Chondrocyte (in vitro differentiated cells): ENCODE measurements around the gene ARHGAP42. TPM values are rescaled to one million over a fixed set of nuclear protein-coding genes. Genes with fewer than 3 reads are reported as not detected.

ENCODE experiments used
- DNase-seq: peaks from one replicate; pipeline ENCODE4 v3.0.0; 2021; ENCODE audit warnings: mixed read lengths, low spot score
- H3K27ac Mint-ChIP-seq: one replicate; pipeline ENCODE4 v1.8.0; 2021; ENCODE audit warnings: mild to moderate bottlenecking, moderate library complexity, mixed read lengths; ENCODE audit not compliant: unreplicated experiment
- H3K27me3 Mint-ChIP-seq: 2 replicates; pipeline ENCODE4 v1.8.0; 2021; ENCODE audit warnings: low read depth, mixed read lengths
- H3K36me3 Mint-ChIP-seq: 2 replicates; pipeline ENCODE4 v1.8.0; 2021; ENCODE audit warnings: low read depth, mixed read lengths
- H3K4me1 Mint-ChIP-seq: 2 replicates; pipeline ENCODE4 v1.8.0; 2021; ENCODE audit warnings: low read depth, mild to moderate bottlenecking, mixed read lengths
- H3K4me3 Mint-ChIP-seq: one replicate; pipeline ENCODE4 v1.8.0; 2021; ENCODE audit warnings: mild to moderate bottlenecking, moderate library complexity, mixed read lengths; ENCODE audit not compliant: unreplicated experiment
- H3K9me3 Mint-ChIP-seq: 2 replicates; pipeline ENCODE4 v1.8.0; 2021; ENCODE audit warnings: low read depth, mixed read lengths
- CTCF ChIP-seq: fragments of 200-600 bp; sonication (generic); IDR thresholded peaks from 2 replicates; pipeline ENCODE4 v1.5.0; 2021; ENCODE audit warnings: antibody characterized with exemption, mild to moderate bottlenecking, moderate library complexity
- total RNA-seq: library from RNA; stranded (reverse); gene quantifications from 3 replicates; pipeline ENCODE4 v1.2.1, GENCODE V29; 2021

Gene ARHGAP42
- total RNA-seq, 1 donor from 2014 or later = 16.1 TPM

- H3K9me3 Mint-ChIP-seq = no peaks in the 10 kb centered on the region
- no peak for TF ChIP-seq CTCF
- H3K27ac Mint-ChIP-seq = no peak overlapping the region
- H3K4me1 Mint-ChIP-seq = peaks cover 25% of the 10 kb centered on the region
- H3K4me3 Mint-ChIP-seq = no peak overlapping the region
- DNase-seq = no peak
- no peaks in the 10 kb centered on the region for H3K27me3 Mint-ChIP-seq
- H3K36me3 Mint-ChIP-seq = no peaks in the 10 kb centered on the region
Observed at GRCh38 chr11:100860318-100861155, 173.4 kb downstream of the ARHGAP42 start.

GRCh38 chr11:100861212-100861611 lies 174.1 kb downstream of the ARHGAP42 start:
- Mint-ChIP-seq H3K4me1 (peaks cover 28% of the 10 kb centered on the region), H3K9me3 (no peaks in the 10 kb centered on the region), H3K27ac (no peak overlapping the region), H3K27me3 (no peaks in the 10 kb centered on the region), H3K4me3 (no peak overlapping the region), H3K36me3 (no peaks in the 10 kb centered on the region)
- no peak for TF ChIP-seq CTCF
- no peak for DNase-seq

GRCh38 chr11:100863080-100863581 lies 176.0 kb downstream of the ARHGAP42 start:
- H3K36me3 Mint-ChIP-seq = no peaks in the 10 kb centered on the region
- DNase-seq = no peak
- TF ChIP-seq CTCF = no peak
- H3K9me3 Mint-ChIP-seq = no peaks in the 10 kb centered on the region
- no peak overlapping the region for H3K4me3 Mint-ChIP-seq
- H3K4me1 Mint-ChIP-seq = peaks cover 21% of the 10 kb centered on the region
- H3K27ac Mint-ChIP-seq = peak overlapping the region; percentile 49
- H3K27me3 Mint-ChIP-seq = no peaks in the 10 kb centered on the region

GRCh38 chr11:100865443-100866065 lies 178.5 kb downstream of the ARHGAP42 start:
- Mint-ChIP-seq H3K4me1 (peaks cover 16% of the 10 kb centered on the region), H3K4me3 (no peak overlapping the region), H3K9me3 (no peaks in the 10 kb centered on the region), H3K36me3 (no peaks in the 10 kb centered on the region), H3K27ac (no peak overlapping the region), H3K27me3 (no peaks in the 10 kb centered on the region)
- TF ChIP-seq CTCF = no peak
- no peak for DNase-seq

GRCh38 chr11:100866453-100866852 lies 179.4 kb downstream of the ARHGAP42 start:
- Mint-ChIP-seq H3K9me3 (no peaks in the 10 kb centered on the region), H3K4me1 (peaks cover 16% of the 10 kb centered on the region), H3K27ac (no peak overlapping the region), H3K36me3 (no peaks in the 10 kb centered on the region), H3K4me3 (no peak overlapping the region), H3K27me3 (no peaks in the 10 kb centered on the region)
- TF ChIP-seq CTCF = no peak
- DNase-seq = no peak
